Measurements from ENCODE around the gene CCBE1.
"Not testable (repeated sequence)": the region's sequence is repeated elsewhere in the genome, so short reads cannot be mapped to it uniquely, and the experiment has no call there.

The CCBE1 gene

DNA sequence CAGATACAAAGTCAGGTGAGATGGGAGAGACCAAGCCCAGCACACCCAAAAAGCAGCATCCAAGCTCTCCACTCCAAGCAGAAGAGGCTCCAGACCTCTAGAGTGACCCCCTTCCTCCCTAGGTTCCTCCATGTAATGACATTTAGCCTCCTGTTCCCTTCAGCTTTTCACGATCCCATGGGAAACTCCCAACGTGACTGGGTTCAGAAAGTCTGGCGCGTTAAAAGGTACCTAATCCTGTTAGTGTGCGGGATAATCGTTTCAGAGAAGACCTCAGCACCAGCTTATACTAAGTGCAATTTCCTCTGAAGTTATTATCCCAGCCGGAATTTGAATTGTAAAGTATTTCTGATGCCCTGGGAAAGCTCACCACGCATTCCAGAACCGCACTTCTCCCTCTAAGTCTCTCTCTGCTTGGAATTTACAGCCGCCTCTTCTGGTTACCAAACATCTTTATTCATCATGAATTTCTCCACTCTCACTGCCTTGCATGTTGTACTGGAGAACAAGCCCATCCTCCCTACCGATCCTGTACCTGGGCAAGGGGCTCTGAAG, 46.9 kb downstream of the CCBE1 start:
- DNase-seq, result no peak

DNA sequence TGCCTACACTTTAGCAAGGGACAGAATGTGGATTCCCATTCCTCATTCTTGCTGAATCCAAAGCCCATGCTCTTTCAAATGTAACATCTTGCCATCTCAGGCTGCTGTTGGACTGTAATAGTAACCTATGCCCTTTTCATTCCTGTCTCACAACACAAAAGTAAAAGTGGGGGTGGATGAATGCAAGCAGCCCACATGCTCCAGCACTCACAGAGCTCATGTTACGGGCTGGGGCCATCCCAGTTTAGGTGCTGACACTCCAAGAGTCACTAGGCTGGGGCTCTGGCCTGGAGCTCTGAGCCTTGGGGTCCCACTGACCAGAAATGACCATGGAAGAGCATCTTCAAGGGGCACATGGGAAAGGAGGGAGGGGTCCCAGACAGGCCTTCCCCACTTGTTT, 47.6 kb downstream of the CCBE1 start:
- DNase-seq, result no peak

DNA sequence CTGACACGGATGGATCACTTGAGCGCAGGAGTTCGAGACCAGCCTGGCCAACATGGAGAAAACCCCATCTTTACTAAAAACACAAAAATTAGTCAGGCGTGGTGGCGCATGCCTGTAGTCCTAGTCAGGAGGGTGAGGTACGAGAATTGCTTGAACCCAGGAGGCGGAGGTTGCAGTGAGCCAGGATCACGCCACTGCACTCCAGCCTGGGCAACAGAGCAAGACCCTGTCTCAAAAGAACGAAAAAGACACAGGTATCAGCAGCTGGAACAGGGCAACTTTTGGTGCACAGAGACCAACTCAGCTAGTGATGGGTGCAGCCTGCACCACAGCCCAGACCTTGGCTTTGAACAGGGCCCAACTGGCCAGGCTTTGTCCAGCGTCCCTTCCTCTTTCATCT, 48.8 kb downstream of the CCBE1 start:
- DNase-seq, result not testable (repeated sequence)

DNA sequence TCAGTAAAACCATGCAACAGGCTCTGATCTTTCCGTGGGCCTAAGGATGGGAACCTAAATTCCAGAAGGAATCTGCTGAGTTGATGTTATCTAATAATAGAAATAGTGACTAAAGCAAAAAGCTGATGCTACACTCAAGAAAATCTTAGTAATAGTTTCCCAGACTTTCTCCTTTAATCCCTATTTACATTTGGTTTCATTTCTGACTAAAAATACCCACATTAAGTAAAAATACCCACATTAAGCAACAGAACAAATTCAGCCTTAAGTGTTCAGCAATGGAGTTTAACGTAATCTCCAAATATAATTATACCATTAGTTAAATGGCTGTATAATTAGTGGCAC, 50.3 kb downstream of the CCBE1 start:
- DNase-seq, result no peak

DNA sequence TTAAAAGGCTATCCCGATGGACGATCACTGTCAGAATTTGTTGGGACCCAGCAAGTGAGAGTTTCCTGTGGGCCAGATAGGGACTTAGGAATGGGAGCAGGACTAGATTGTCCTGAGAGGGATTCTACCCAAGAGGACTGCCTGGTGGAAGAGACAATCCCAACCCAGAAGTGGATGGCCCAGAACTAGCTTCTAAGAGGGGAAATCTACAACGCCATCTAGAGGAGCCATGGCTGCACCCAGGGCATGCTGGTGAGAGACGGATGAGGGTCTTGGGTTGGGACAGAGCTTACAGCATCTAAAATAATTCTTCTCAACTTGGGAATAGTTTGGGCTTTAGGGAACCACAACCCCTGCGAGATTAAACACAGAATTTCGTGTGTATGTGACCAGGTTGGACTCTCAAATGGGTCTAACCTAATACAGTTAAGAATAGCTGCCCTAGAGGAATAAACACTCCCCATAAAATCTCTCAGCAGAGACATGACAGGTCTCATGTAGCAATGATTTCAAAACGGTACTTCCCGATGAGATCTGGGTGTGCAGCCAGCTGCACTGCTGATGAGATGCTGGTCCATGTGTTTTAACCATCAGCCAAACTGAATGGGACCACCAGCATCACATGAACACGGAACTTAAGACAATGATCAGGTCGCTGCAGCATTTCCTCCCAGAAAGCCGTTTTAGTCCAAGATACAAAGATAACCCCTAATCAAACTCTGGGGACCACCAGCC, 50.8 kb downstream of the CCBE1 start:
- no peak for DNase-seq

DNA sequence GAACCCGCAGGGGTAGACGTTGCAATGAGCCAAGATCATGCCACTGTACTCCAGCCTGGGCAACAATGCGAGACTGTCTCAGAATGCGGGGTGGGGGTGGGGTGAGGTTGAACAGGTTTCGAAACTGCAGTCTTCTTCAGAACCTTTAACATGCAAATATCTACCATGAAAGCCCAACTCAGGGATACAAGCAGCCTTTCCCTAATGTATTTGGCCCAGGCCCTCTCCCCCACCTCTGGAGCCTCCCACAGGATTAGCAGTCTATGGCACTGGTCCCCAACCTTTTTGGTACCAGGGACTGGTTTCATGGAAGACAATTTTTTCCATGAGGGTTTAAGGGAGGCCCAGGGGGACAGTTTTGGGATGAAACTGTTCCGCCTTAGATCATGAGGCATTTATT, 53.5 kb downstream of the CCBE1 start:
- DNase-seq, result no peak

DNA sequence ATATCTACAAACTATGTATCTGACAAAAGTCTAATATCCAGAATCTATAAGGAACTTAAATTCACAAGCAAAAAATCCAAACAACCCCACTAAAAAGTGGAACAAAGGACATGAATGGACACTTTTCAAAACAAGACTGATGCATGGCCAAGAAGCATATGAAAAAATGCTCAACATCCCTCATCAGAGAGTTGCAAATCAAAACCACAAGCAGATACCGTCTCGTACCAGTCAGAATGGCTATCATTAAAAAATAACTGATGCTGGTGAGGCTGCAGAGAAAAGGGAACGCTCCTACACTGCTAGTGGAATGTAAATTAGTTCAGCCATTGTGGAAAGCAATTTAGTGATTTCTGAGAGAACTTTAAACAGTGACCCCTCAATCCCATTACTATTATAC, 56.5 kb downstream of the CCBE1 start:
- DNase-seq, result no peak

DNA sequence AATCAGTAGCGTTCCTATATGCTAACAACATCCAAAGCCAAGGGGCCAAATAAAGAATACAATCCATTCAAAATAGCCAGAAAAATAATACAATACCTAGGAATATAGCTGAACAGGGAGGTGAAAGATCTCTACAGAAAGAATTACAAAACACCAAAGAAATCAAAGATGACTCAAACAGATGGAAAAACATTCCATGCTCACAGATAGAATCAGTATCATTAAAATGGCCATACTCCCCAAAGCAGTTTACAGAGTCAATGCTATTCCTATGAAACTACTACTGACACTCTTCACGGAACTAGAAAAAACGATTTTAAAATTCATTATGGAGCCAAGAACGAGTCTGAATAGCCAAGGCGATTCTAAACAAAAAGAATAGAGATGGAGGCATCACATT, 57.4 kb downstream of the CCBE1 start:
- DNase-seq, result no peak

DNA sequence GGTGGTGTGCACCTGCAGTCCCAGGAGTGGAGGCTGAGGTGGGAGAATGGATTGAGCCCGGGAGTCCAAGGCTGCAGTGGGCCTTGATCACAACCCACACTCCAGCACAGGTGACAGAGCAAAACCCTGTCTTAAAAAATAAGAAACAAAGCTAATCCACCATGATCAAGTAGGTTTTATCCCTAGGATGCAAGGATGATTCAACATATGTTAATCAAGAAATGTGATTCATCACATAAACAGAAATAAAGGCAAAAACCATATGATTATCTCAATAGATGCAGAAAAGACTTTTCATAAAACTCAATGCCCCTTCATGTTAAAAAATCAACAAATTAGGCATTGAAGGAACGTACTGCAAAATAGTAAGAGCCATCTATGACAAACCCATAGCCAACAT, 58.1 kb downstream of the CCBE1 start:
- DNase-seq, result no peak

DNA sequence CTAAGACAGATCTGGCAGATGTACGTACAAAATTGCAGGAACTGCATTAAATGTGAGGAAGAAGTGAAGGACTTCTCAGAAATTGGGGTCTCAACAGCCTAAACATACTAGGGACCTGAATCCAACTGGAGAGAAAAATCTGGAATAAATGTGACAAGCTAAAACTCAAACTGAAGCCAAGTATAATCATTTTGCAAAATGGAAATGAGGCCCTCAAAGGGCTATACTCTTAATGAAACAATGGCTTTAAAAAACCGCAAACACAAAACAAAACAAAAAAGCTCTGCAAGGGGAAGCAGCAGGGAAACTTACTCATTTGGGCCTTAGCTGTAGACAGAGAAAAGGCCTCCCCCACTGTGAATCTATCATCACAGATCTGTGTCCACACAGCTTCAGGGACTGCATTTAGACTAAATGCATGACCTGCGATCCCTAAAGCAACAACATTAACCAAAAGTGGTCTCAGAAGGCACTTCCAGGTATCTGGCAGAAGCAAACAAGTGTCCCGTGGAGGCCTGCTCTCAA, 63.2 kb downstream of the CCBE1 start:
- no peak for DNase-seq

DNA sequence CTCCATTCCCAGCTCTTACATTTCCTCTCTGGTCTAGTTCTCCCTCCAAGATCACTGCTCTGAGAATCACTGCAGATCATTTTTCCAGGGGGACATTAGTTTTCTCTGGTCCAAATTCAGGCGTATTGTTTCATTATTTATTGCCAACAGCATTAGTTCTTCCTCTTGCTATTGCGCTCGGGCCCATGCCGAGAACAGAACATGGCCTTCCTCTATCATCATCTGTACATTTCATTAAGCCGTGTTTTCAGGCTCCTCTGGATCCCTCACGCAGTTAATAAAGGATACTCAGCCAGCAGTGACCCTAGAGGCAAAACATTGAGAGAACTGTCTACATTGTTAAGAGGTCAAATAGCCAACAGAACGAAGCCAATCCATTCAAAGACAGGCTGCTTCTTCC, 63.9 kb downstream of the CCBE1 start:
- DNase-seq, result no peak

DNA sequence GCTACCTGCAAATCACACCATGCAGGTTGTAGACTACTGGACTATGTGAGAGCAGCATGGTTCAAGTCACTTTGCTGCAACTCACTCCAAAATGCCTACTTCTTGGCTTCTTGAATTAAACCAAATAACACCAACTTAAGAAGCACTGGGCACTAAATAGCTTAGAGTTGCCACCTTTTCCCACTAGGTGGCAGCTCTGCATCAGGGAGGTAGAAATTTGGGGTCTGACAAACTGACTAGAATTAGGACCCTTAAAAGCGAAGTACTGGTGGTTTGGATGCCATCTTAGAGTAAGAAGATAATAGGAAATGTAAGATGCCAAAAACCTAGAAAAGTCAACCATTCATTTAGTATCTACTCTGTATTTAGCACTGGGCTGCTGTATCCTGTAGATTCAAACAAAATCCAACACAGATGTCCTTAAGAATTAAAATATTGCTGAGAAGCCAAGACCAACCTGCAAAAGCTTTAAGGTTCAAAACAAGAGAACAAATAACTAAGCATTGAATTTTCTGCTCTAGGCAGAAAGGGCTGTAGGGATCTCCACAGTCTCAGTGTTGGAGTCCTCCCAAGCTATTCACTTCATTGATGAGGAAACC, 65.5 kb downstream of the CCBE1 start:
- DNase-seq, result peak; percentile 10

DNA sequence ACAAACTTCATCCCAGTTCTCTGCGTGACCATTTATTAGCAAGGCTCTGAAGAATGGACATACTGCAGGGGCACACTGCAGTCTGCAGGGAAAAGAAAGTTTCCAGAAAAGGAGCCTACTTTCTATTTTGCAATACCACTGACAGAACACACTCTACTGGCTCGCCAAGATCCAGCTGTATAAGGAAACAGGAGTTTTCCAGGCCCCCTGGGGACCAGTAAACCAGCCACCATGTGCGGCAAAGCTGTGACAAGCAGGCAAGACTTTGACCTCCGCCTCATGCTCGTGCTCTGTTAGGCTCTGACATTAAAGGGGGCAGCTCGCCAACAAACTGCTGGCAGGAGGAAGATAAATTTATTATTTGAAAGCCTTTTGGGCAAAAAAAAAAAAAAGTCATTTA, 67.3 kb downstream of the CCBE1 start:
- DNase-seq, result no peak

DNA sequence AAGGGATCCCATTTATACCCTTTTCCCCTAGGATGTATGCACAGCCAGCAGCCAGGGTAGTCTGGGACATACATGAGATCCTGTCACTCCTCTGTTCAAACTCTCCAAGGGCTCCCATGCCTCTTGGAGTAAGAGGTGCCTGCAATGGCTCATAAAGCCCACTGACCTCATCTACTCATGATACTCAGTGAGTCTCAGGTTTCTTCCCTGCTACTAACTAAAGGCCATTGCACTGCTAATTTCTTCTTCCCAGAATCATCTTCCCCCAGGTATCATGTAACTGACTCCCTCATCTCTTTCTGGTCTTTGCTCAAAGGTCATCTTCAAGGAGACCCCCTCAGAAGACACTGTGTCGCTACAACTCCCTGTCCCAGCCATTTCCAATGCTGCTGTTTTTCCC, 68.2 kb downstream of the CCBE1 start:
- no peak for DNase-seq

DNA sequence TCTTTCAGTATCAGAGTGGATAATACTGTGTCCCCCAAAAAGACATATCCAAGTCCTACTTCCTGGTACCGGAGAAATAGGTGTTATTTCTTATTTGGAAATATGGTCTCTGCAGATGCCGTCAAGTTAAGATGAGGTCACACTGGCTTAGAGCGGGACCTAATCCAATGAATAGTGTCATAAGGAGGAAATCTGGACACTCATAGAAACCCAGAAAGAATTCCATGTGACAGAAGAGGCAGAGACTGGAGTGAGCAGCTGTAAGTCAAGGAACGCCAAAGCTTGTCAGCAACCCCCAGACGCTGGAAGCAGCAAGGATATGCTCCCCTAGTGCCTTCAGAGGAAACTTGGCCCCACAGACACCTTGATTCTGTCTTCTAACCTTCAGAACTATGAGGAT, 69.8 kb downstream of the CCBE1 start:
- DNase-seq, result no peak

DNA sequence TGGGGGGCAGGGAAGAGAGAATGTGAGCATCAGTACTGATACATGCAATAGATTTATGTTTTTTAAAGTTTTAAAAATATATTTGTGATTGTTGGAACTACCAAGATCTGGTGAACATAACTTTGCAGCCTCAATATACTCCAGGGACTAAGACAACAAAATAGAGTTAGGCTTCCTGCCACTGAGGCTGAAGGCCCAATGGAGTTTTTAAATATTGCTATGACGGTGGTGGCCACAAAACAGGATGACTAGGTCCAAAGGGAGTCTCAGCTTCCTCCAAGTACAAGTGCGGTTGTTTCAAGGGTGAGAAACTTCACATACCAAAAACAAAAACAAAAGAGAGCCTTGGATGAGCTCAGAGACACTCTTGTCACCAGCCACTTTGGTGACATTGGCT, 72.9 kb downstream of the CCBE1 start:
- DNase-seq, result no peak

DNA sequence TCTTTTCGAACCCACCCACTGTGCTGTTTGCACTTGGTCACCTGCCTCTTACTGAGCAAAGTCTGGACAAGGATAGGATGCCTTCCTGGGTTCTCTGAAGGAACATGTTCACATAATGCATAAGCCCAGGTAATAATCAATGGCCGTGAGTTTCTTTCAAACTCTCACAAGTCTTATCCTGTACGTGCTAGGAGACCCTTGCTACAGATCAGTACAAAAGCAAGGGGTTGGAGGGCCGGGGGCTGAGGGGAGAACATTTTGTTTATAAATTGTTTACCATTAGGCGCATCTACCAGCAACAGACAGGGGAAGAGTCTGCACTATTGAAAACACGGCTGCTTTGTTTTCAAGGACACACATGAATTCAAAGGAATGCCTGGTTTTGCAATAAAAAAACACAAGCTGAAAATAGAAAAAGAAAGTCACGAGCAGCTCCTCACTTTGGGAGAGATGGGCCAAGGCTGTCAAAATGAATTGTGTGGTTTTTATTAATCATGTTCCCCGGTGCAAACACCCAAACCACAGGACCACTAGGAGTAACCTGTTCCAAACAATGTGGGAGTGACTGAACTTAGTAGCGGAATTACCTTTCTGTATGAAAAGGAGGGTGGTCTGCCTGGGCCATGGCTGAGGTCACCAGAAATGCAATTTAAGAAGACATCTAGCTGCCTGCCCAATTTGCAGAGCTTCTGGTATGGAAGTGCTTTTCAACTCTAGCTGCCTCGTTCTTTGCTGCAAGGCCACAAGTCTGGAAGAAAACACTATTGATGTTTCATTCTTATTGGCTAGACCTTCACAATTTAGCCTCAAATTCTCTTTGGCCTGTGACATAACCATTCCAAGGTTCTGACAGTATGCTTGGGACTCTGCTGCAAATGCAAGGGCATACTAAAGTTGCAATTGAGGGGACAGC, 73.5 kb downstream of the CCBE1 start:
- DNase-seq, result no peak

DNA sequence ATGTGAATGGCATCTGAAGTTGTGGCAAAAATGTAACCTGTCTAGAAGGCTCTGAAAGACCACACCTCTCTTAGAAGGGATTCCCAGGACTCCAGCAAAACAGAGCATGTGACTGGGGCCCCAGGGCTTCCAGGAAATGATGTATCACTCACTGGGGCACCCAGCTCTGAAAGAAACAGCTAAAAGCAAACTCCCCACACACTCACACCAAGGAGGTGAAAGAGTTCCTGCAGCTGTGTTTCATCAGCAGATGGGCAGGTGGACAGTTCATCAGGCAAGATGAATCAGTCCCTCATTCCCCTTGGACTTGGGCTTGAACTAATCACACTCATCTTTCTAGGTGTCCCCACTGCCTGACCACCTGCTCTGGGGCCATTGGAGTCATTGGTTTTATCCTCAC, 76.2 kb downstream of the CCBE1 start:
- DNase-seq, result no peak

DNA sequence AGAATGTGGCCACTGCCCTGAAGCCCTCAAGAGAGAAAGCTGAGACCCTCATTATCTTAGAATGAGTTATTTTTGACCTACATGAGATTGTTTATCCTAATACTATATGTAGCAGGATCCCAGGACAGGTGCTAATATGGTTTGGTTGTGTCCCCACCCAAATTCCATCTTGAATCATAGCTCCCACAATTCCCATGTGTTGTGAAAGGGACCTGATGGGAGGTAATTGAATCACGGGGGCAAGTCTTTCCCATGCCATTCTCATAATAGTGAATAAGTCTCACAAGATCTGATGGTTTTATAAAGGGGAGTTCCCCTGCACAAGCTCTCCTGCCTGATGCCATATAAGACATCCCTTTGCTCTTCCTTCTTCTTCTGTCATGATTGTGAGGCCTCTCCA, 76.8 kb downstream of the CCBE1 start:
- DNase-seq, result no peak

DNA sequence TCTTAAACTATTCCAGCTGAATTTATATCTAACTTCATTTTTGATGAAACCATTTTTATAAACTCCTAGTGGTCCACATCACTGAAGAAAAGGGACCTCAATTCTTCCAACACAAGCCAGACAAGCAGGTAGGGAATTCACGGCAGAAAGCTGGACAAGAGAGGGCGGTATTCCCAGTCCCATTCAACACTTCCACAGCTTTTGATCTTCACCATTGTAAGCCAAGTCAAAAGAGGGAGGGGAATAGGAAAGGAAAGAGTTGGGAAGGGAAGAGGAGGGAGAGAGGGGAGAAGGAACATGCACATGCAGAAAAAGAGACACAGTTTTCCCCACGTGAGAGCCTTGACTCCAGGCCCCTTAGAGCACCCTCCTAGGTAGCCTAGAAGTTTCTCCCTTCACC, 77.4 kb downstream of the CCBE1 start:
- DNase-seq, result no peak

DNA sequence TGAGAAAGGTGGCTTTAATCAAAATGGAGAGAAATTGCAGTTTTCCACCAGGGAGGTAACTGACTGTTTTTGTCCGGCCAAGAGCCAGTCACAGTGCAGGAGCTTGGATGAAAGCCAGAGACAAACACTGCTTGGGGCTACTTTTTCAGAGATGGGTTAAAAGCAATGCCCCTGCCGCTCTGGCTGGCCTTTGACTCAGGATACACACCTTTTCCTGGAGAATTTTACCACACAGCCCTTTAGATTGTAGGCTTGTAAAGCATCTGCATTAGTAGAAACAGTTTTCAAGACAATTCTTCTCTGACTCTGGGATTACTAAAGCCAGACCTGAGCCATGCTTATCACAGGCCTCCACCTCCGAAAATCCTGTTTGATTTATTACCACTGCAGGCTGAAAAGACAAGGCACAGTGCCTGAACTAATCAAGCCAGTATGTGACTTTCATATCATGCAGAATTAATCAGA, 79.7 kb downstream of the CCBE1 start:
- no peak for DNase-seq

DNA sequence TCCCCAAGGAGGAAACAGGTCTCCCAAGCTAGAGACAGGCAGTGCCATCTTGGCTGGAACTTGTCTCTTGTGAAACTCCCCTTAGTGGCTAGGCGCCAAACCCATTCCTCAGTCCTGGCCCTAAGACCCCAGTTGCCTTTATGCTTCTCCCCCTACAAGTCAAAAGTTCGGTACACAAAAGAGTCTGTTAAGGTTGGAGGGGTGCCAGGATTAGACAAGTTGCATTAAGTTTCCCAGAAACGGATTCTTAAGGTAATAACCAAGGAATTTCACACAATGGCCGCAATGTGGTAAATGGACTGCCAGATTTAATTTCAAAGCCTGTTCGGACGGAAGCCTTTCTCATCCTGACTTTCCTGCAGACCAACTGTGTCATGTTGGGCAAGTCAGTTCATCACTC, 80.7 kb downstream of the CCBE1 start:
- DNase-seq, result no peak

DNA sequence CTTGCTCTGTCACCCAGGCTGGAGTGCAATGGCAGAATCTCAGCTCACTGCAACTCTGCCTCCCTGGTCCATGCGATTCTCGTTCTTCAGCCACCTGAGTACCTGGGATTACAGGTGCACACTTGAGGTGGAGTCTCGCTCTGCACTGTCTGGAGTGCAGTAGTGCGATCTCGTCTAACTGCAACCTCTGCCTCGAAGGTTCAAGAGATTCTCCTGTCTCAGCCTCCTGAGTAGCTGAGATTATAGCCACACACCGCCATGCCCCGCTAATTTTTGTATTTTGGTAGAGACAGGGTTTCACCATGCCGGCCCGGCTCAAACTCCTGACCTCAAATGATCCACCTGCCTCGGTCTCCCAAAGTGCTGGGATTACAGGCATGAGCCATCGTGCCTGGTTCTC, 83.3 kb downstream of the CCBE1 start:
- no peak for DNase-seq

DNA sequence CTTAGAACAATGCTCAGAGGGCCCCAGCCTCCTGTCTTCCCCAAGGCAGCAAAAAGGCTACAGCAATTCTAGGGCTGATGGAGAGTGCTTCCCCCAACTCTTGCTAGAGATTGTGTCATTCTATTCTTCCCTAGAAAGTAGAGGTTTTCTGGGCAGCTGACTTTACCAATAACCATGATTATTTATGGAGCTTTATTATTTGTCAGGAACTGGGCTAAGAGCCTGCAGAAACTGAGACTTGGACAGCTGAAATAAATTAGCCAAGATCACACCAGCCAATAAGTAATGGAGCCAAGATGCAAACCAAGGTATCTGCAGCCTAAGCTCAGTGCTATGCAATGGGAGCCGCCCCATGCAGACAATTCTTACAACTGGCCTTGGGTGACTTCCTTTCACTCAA, 84.8 kb downstream of the CCBE1 start:
- DNase-seq, result no peak
